Heart left ventricle (tissue), 16 donors: ENCODE measurements around the gene SLC16A5. TPM values are rescaled to one million over a fixed set of nuclear protein-coding genes. Genes with fewer than 3 reads are reported as not detected.

Source experiments
- ATAC-seq, 4 donors: fragments of 200-7000 bp; cut with Tn5 transposase; one replicate each; pipeline ENCODE4 v1.9.1; 2020 to 2022; ENCODE audit warnings: moderate library complexity in 4 of 4, mild to moderate bottlenecking in 3 of 4, moderate number of reproducible peaks in 1 of 4
- DNase-seq, 5 donors: peaks; one replicate each; pipeline ENCODE4 v3.0.0-alpha.2; 2020
- H3K27ac ChIP-seq, 12 donors: fragments of 200-600 bp; sonication (generic) in 4 of 12; one replicate each; pipeline versions ENCODE4 v1.5.0 to v1.8.0; 2016 to 2022; ENCODE audit warnings: mild to moderate bottlenecking in 2 of 12
- H3K27me3 ChIP-seq, 9 donors: fragments of 200-600 bp; sonication (generic) in 2 of 9; one replicate each; pipeline versions ENCODE4 v1.5.1 to v1.8.0; 2016 to 2022; ENCODE audit warnings: mild to moderate bottlenecking in 3 of 9
- H3K36me3 ChIP-seq, 9 donors: fragments of 200-600 bp; sonication (generic) in 2 of 9; one replicate each; pipeline versions ENCODE4 v1.5.0 to v1.8.0; 2018 to 2022; ENCODE audit warnings: mild to moderate bottlenecking in 2 of 9
- H3K4me1 ChIP-seq, 12 donors: fragments of 200-600 bp; sonication (generic) in 4 of 12; one replicate each; pipeline versions ENCODE4 v1.5.0 to v1.8.0; 2016 to 2022; ENCODE audit warnings: mild to moderate bottlenecking in 3 of 12
- H3K4me3 ChIP-seq, 12 donors: fragments of 200-600 bp; sonication (generic) in 4 of 12; one replicate each; pipeline versions ENCODE4 v1.5.0 to v1.8.0; 2017 to 2022; ENCODE audit warnings: mild to moderate bottlenecking in 9 of 12, moderate library complexity in 4 of 12
- H3K9me3 ChIP-seq, 12 donors: fragments of 200-600 bp; sonication (generic) in 4 of 12; one replicate each; pipeline versions ENCODE4 v1.5.0 to v1.8.0; 2016 to 2022; ENCODE audit warnings: mild to moderate bottlenecking in 1 of 12
- POLR2A ChIP-seq, 2 donors: fragments of 450-650 bp; IDR thresholded peaks; one replicate each; pipeline ENCODE4 v1.6.1; 2017; ENCODE audit warnings: antibody characterized with exemption in 2 of 2, mild to moderate bottlenecking in 2 of 2, moderate library complexity in 2 of 2
- WGBS, 4 donors: extraction: QIAGEN DNeasy Blood & Tissue Kit in 2 of 4; methylation state at CpG; one replicate each; pipeline versions ENCODE4 v1.1.5 to v1.1.7; 2013 to 2018; 5-methylcytosine and 5-hydroxymethylcytosine counted together
- intact Hi-C, 10 donors: fragments of 100-400 bp; cut with DNase I; formaldehyde crosslinking; loops; one replicate each; pipeline versions ENCODE4 v1.11.1 to v1.14.2; 2022
- polyA plus RNA-seq, 2 donors: library from polyadenylated mRNA; stranded (reverse); fragments of 200-250 nt; gene quantifications; one replicate each; pipeline ENCODE4 v1.2.3, GENCODE V29; 2013
- total RNA-seq, 9 donors: library from RNA; depleted of rRNA in 2 of 9; stranded (reverse); fragments of >200 nt in 2 of 9; fragmentation: NEBNext Ultra II Directional in 3 of 9; extraction: Animal tissue kit (Norgen Biotek cat#: 25700) in 3 of 9; gene quantifications; one replicate each; pipeline versions ENCODE4 v1.1.0 to v1.2.4, GENCODE V29; 2016 to 2023
- TF ChIP-seq, protein P1 (sequence below), 12 donors: fragments of 200-600 bp; sonication (generic) in 4 of 12; IDR thresholded peaks; one replicate each; pipeline versions ENCODE4 v1.5.0 to v1.8.0; 2018 to 2022; ENCODE audit warnings: antibody characterized with exemption in 12 of 12, mild to moderate bottlenecking in 5 of 12
- donor health status: ischemic (EF 13 %, LVEDD 7.1; RV severe dilation, severe dysfunction).
- donor health status: healthy with polysubstance abuse.
- donor health status: DM: no; HTN: yes; CAD: no.
- donor health status: DM: no; HTN: no; CAD: no.
- donor health status: ischemic (EF 25% LVEDD 6.9; RV normal size, moderate dysfunction).
- donor health status: ischemic (EF 25% LVEDD 5.7; RV mildly dilated, moderate dysfunction).
- donor health status: healthy.
- donor health status: DM: yes; HTN: yes; CAD: no.
- donor health status: ischemic (EF 35%, LVEDD 5.7; RV mildly dilated, moderate dysfunction).
- donor health status: nonischemic (EF 11% LVEDD 7.7; RV severe dilation, severe dysfunction).
- donor health status: DM: yes; HTN: yes; CAD: no.
- donor health status: PGD.
- donor health status: ischemic (EF 29% LVEDD 5.4; RV normal size, mild dysfunction).
- donor health status: nonischemic (EF 23%, LVEDD 6.1; RV moderate dilation, normal function).

The SLC16A5 gene
- total and polyA plus RNA-seq, 11 donors, result 4.3 to 23.3 (median 10.9) TPM

DNA sequence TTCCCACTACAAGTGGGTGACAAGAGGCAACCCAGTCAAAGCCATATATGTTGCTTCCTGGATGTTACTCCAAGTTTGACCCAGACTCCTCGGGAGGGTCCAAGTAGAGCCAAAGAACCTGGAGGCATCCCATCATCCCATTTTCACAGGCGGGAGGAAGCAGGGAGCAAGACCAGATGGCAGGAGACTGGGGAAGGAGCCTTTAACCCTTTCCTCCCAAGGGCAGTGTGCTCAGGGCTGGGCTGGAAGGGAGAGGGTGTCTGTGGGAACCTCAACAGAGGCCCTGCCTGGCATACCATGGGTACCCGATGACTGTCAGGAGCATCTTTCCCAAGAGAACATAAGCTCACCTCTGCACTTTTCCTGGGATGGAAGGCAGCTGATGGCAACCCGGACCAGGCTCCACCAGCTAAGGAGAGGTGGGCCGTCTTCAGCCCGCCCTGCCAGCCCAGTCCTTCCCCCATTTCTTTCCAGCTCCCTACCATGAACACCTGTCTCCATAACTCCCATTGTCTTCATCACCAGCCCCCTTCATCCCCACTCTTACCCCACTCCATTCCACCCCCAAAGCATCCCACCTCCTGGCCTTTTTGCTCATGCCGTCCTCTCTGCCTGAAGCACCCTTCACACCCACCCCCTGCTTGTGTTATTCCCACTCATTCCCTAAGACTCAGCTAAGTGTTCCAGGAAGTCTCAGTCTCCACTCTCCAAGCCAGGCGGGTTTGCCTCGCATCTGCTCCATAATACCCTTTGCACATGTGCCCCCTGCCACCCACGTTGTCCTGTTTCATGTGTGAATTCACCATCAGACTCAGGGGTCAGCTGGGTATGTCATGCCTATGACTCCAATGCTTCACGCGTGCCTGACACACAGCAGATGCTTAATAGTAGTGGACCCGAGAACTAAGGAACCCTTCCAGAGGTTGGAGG is 5.9 kb upstream of the SLC16A5 start:
- WGBS, 4 donors, result 83 to 88% (median 84%) methylated on average over 12 to 13 of the region's 13 CpGs
- Histone ChIP-seq H3K36me3 (no peaks in the 10 kb centered on the region), H3K4me3 (no peak overlapping the region), H3K27me3 (no peaks in the 10 kb centered on the region), H3K27ac (no peak overlapping the region), H3K4me1 (peaks cover 0 to 43% (median 20%) of the 10 kb centered on the region in 12 donors), H3K9me3 (no peaks in the 10 kb centered on the region)
- DNase-seq (no peak), ATAC-seq (no peak)
- intact Hi-C loops, result no loop called here
- TF ChIP-seq, protein P1, sequence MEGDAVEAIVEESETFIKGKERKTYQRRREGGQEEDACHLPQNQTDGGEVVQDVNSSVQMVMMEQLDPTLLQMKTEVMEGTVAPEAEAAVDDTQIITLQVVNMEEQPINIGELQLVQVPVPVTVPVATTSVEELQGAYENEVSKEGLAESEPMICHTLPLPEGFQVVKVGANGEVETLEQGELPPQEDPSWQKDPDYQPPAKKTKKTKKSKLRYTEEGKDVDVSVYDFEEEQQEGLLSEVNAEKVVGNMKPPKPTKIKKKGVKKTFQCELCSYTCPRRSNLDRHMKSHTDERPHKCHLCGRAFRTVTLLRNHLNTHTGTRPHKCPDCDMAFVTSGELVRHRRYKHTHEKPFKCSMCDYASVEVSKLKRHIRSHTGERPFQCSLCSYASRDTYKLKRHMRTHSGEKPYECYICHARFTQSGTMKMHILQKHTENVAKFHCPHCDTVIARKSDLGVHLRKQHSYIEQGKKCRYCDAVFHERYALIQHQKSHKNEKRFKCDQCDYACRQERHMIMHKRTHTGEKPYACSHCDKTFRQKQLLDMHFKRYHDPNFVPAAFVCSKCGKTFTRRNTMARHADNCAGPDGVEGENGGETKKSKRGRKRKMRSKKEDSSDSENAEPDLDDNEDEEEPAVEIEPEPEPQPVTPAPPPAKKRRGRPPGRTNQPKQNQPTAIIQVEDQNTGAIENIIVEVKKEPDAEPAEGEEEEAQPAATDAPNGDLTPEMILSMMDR (IDR thresholded peaks at IDR 0.05), result no peak
- no peak for TF ChIP-seq POLR2A (IDR thresholded peaks at IDR 0.05)

DNA sequence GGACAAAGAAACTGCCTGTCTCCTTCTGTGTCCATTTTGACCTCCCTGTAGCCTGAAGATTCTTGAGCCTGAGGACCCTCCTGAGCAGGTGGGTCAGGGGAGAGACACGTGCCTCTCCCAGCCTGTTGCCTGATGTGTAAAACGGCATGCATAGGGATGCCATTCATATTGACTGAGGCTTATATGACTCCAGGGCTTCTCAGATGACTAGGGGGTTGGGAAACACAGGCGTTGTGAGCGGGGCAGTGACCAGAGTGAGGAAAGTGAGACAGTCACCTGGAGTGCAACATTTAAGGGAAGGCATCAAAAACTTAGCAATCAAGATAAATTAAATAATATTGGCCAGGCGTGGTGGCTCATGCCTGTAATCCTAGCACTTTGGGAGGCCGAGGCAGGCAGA is 5.1 kb upstream of the SLC16A5 start:
- H3K4me3 ChIP-seq, result no peak overlapping the region
- no peaks in the 10 kb centered on the region for H3K36me3 ChIP-seq
- H3K4me1 ChIP-seq, result peaks cover 0 to 42% (median 20%) of the 10 kb centered on the region in 12 donors
- H3K9me3 ChIP-seq, result no peaks in the 10 kb centered on the region
- TF ChIP-seq POLR2A (IDR thresholded peaks at IDR 0.05), result no peak
- TF ChIP-seq, protein P1 (IDR thresholded peaks at IDR 0.05), result no peak
- intact Hi-C loops, result no loop called here
- WGBS, 4 donors, result 84 to 91% (median 87%) methylated on average over 6 of the region's 6 CpGs
- H3K27me3 ChIP-seq, result no peaks in the 10 kb centered on the region
- H3K27ac ChIP-seq, result no peak overlapping the region
- no peak for DNase-seq
- no peak for ATAC-seq

DNA sequence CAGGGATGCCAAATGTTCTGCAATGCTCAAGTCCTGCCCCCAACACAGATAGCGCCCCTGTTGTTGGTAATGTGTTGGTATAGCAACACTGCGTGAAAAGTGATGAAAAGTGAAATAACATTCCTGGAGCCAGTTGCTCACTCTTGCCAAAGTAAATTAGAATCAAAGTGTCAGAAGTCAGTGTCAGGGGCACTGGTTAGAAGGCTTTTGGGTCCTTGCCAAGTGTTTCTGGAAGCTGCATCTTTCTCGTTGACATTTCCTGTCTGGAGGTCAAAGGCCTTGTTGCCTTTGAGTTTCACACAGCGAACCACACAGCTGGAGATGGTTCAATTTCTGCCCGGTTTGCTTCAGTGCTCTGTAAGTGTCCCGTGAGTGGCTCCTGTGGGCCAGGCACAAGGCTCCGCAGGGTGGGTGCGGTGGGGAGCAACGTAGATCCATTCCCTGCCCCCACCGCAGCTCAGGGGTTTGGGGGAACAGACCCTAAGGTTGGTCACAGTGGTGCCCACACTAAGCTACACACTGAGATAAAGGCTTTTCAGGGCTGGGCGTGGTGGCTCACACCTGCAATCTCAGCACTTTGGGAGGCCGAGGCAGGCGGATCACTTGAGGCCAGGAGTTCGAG is 3.6 kb upstream of the SLC16A5 start:
- intact Hi-C loops, result no loop called here
- 54 to 67% (median 59%) methylated on average over 14 of the region's 14 CpGs for WGBS, 4 donors
- TF ChIP-seq, protein P1 (IDR thresholded peaks at IDR 0.05), result no peak
- TF ChIP-seq POLR2A (IDR thresholded peaks at IDR 0.05), result no peak
- DNase-seq (no peak), ATAC-seq (no peak)
- Histone ChIP-seq H3K4me3 (no peak overlapping the region), H3K4me1 (peaks cover 0 to 38% (median 23%) of the 10 kb centered on the region in 12 donors), H3K36me3 (no peaks in the 10 kb centered on the region), H3K27ac (peak overlapping the region in 1 of 12 donors; percentile 14), H3K9me3 (no peaks in the 10 kb centered on the region), H3K27me3 (no peaks in the 10 kb centered on the region)

DNA sequence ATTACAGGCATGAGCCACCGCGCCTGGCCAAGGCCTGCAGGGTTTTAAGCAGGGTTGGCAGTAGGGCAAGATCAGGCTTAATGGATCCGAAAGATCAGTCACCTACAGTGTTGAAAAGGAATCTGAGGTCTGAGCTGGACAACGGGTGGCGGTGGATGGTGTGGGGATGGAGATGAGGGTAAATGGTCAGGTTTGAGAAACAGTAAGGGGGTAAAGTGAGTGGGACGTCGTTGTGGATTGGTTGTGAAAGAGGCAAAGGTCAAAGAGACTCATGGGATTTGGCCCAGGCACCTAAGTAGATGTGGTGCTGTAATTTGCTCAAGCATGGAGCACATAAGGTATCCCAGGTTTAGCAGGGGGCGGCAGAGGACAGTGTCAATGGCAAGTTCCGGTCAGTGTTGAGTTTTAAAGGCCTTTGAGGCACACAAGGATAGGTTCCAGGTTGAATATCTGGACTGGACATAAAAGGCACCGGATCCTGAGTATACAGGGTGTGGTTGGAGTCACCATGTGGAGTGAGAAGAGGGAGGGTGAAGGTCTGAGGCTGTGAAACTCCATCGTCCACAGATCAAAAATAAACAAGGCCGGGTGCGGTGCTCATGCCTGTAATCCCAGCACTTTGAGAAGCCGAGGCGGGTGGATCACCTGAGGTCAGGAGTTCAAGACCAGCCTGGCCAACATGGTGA is 1.1 kb upstream of the SLC16A5 start:
- Histone ChIP-seq H3K4me3 (no peak overlapping the region), H3K9me3 (no peaks in the 10 kb centered on the region), H3K27ac (peak overlapping the region in 8 of 12 donors; percentile 84 to 97 (median 92)), H3K27me3 (no peaks in the 10 kb centered on the region), H3K4me1 (peaks cover 0 to 54% (median 34%) of the 10 kb centered on the region in 12 donors), H3K36me3 (no peaks in the 10 kb centered on the region)
- intact Hi-C loops, result no loop called here
- TF ChIP-seq POLR2A (IDR thresholded peaks at IDR 0.05), result no peak
- TF ChIP-seq, protein P1 (IDR thresholded peaks at IDR 0.05), result no peak
- 83 to 85% (median 84%) methylated on average over 15 of the region's 15 CpGs for WGBS, 4 donors
- ATAC-seq (no peak), DNase-seq (no peak)
